Nephron progenitor cell (in vitro differentiated cells): Measurements from ENCODE around the gene TOP2A.

Experiments used
- DNase-seq: peaks from one replicate; pipeline ENCODE4 v3.0.0; 2021
- H3K27ac Mint-ChIP-seq: 2 replicates; pipeline ENCODE4 v1.8.0; 2021; ENCODE audit warnings: mild to moderate bottlenecking, moderate library complexity, mixed read lengths
- H3K27me3 Mint-ChIP-seq: 2 replicates; pipeline ENCODE4 v1.8.0; 2021; ENCODE audit warnings: mild to moderate bottlenecking, low read depth, mixed read lengths; ENCODE audit not compliant: poor library complexity
- H3K36me3 Mint-ChIP-seq: 2 replicates; pipeline ENCODE4 v1.8.0; 2021; ENCODE audit warnings: low read depth, mixed read lengths
- H3K4me1 Mint-ChIP-seq: 2 replicates; pipeline ENCODE4 v1.8.0; 2021; ENCODE audit warnings: mixed read lengths
- H3K4me3 Mint-ChIP-seq: 2 replicates; pipeline ENCODE4 v1.8.0; 2021; ENCODE audit warnings: mild to moderate bottlenecking, moderate library complexity, mixed read lengths
- H3K9me3 Mint-ChIP-seq: 2 replicates; pipeline ENCODE4 v1.8.0; 2021; ENCODE audit warnings: mild to moderate bottlenecking, moderate library complexity, mixed read lengths
- CTCF ChIP-seq: fragments of 200-600 bp; sonication (generic); IDR thresholded peaks from 2 replicates; pipeline ENCODE4 v1.5.0; 2021; ENCODE audit warnings: antibody characterized with exemption

Gene TOP2A

GRCh38 chr17:40347319-40348135 is 70.2 kb downstream of the TOP2A start:
- Mint-ChIP-seq H3K27ac (peak overlapping the region; percentile 94), H3K9me3 (no peaks in the 10 kb centered on the region), H3K4me1 (peaks cover 90% of the 10 kb centered on the region), H3K4me3 (peak overlapping the region; percentile 95), H3K27me3 (no peaks in the 10 kb centered on the region), H3K36me3 (peaks cover 20% of the 10 kb centered on the region)
- DNase-seq = no peak
- no peak for TF ChIP-seq CTCF

DNA sequence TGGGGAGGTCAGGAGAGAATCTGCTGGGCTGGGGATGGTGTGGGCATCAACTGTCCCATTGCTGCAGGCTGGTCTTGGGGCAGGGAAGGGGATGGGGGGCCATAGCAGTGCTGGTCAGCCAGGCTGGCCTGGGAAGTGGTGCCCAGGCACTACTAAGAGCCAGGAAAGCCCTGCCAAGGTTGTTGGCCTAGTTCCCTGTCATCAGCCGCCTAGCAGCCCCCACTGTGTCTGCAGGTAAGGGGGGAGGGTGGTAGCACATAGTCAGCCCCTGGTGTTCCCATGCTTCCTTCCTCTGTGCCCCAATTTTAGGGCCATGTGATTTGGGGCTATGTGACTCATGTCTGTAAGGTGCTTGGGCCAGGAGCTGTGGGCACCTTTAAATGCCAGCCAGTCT is 70.9 kb downstream of the TOP2A start:
- no peak for DNase-seq
- peaks cover 14% of the 10 kb centered on the region for H3K36me3 Mint-ChIP-seq
- no peaks in the 10 kb centered on the region for H3K9me3 Mint-ChIP-seq
- peaks cover 82% of the 10 kb centered on the region for H3K4me1 Mint-ChIP-seq
- H3K4me3 Mint-ChIP-seq = peak overlapping the region; percentile 95
- H3K27me3 Mint-ChIP-seq = no peaks in the 10 kb centered on the region
- no peak for TF ChIP-seq CTCF
- peak overlapping the region; percentile 93 for H3K27ac Mint-ChIP-seq

- Mint-ChIP-seq H3K4me3 (peak overlapping the region; percentile 95), H3K27ac (peak overlapping the region; percentile 93), H3K36me3 (peaks cover 14% of the 10 kb centered on the region), H3K9me3 (no peaks in the 10 kb centered on the region), H3K27me3 (no peaks in the 10 kb centered on the region), H3K4me1 (peaks cover 78% of the 10 kb centered on the region)
- TF ChIP-seq CTCF = no peak
- DNase-seq = no peak
These were observed 71.5 kb downstream of the TOP2A start for GRCh38 chr17:40345994-40346764.

- peaks cover 14% of the 10 kb centered on the region for H3K36me3 Mint-ChIP-seq
- peaks cover 80% of the 10 kb centered on the region for H3K4me1 Mint-ChIP-seq
- H3K27me3 Mint-ChIP-seq = no peaks in the 10 kb centered on the region
- H3K9me3 Mint-ChIP-seq = no peaks in the 10 kb centered on the region
- peak; percentile 77 for DNase-seq
- no peak for TF ChIP-seq CTCF
- peak overlapping the region; percentile 93 for H3K27ac Mint-ChIP-seq
- peak overlapping the region; percentile 95 for H3K4me3 Mint-ChIP-seq
These were observed 72.3 kb downstream of the TOP2A start for GRCh38 chr17:40345161-40345993.

- peak overlapping the region; percentile 93 for H3K27ac Mint-ChIP-seq
- DNase-seq = no peak
- H3K36me3 Mint-ChIP-seq = peaks cover 7% of the 10 kb centered on the region
- H3K4me1 Mint-ChIP-seq = peaks cover 80% of the 10 kb centered on the region
- peak overlapping the region; percentile 95 for H3K4me3 Mint-ChIP-seq
- peaks cover 3% of the 10 kb centered on the region for H3K27me3 Mint-ChIP-seq
- no peak for TF ChIP-seq CTCF
- no peaks in the 10 kb centered on the region for H3K9me3 Mint-ChIP-seq
These were observed 73.1 kb downstream of the TOP2A start for GRCh38 chr17:40344421-40345160.
